ENCODE measurements around the gene ADAMTSL1. TPM values are rescaled to one million over a fixed set of nuclear protein-coding genes. Genes with fewer than 3 reads are reported as not detected.

Gene ADAMTSL1
- total RNA-seq (1 to 10 TPM; 2.6 to 3.4 TPM), polyA plus RNA-seq (1 to 10 TPM in 1 of 2 donors, under 1 TPM in 1; 0.31 to 1.1 TPM)

- Histone ChIP-seq H3K4me3 (ENCODE audit: low read depth in 1 of 3, low read length in 3 of 3) (peak within 1 kb of the TSS in 1 of 3 donors; percentile 57), H3K36me3 (ENCODE audit: control insufficient read depth in 4 of 4, insufficient read depth in 3 of 4, low read depth in 1 of 4, low read length in 3 of 4) (no peaks in the 10 kb centered on the region), H3K27ac (ENCODE audit: low read depth in 1 of 2, low read length in 2 of 2) (no peak within 1 kb of the TSS), H3K4me1 (ENCODE audit: control insufficient read depth in 4 of 4, insufficient read depth in 4 of 4, low read length in 3 of 4) (peaks cover 0 to 5% (median 0%) of the 10 kb centered on the region in 4 donors), H3K9me3 (ENCODE audit: control insufficient read depth in 4 of 4, low read length in 3 of 4) (peaks cover 0 to 5% (median under 1%) of the 10 kb centered on the region in 4 donors), H3K9ac (ENCODE audit: low read depth in 1 of 2, low read length in 2 of 2) (no peak within 1 kb of the TSS), H3K27me3 (ENCODE audit: control insufficient read depth in 4 of 4, insufficient read depth in 4 of 4, low read length in 3 of 4) (no peaks in the 10 kb centered on the region)
- TF ChIP-seq JUND (IDR thresholded peaks at IDR 0.05) = no peak
- no peak for TF ChIP-seq REST (IDR thresholded peaks at IDR 0.05)
- TF ChIP-seq FOXA2 (IDR thresholded peaks at IDR 0.05) = no peak
- TF ChIP-seq RAD21 (IDR thresholded peaks at IDR 0.05) = peak in 1 of 2 donors; percentile 22
- no peak for DNase-seq (ENCODE audit: low spot score)
- WGBS = 4% methylated on average over 13 of the region's 13 CpGs
Measured at GRCh38 chr9:18473652-18474279, at the start of gene ADAMTSL1. Gene ADAMTSL1 (plus strand): TSS chr9:18474153. CDS start chr9:18474233, 80 bp downstream.

GRCh38 chr9:18427691-18428090 is 46.3 kb upstream of the ADAMTSL1 start:
- DNase-seq (ENCODE audit: low spot score) = no peak
- H3K27ac ChIP-seq (ENCODE audit: low read depth in 1 of 2, low read length in 2 of 2) = no peak overlapping the region
- TF ChIP-seq RAD21 (IDR thresholded peaks at IDR 0.05) (no peak), REST (IDR thresholded peaks at IDR 0.05) (no peak)
- no peak overlapping the region for H3K4me3 ChIP-seq (ENCODE audit: low read depth in 1 of 3, low read length in 3 of 3)
- no peak overlapping the region for H3K9ac ChIP-seq (ENCODE audit: low read depth in 1 of 2, low read length in 2 of 2)
- no peaks in the 10 kb centered on the region for H3K27me3 ChIP-seq (ENCODE audit: control insufficient read depth in 4 of 4, insufficient read depth in 4 of 4, low read length in 3 of 4)
- 88% methylated on average over 4 of the region's 4 CpGs for WGBS
- H3K4me1 ChIP-seq (ENCODE audit: control insufficient read depth in 4 of 4, insufficient read depth in 4 of 4, low read length in 3 of 4) = no peaks in the 10 kb centered on the region
- H3K36me3 ChIP-seq (ENCODE audit: control insufficient read depth in 4 of 4, insufficient read depth in 3 of 4, low read depth in 1 of 4, low read length in 3 of 4) = no peaks in the 10 kb centered on the region
- H3K9me3 ChIP-seq (ENCODE audit: control insufficient read depth in 4 of 4, low read length in 3 of 4) = no peaks in the 10 kb centered on the region

- Histone ChIP-seq H3K4me1 (ENCODE audit: control insufficient read depth in 4 of 4, insufficient read depth in 4 of 4, low read length in 3 of 4) (no peaks in the 10 kb centered on the region), H3K9ac (ENCODE audit: low read depth in 1 of 2, low read length in 2 of 2) (no peak overlapping the region), H3K9me3 (ENCODE audit: control insufficient read depth in 4 of 4, low read length in 3 of 4) (no peaks in the 10 kb centered on the region), H3K36me3 (ENCODE audit: control insufficient read depth in 4 of 4, insufficient read depth in 3 of 4, low read depth in 1 of 4, low read length in 3 of 4) (no peaks in the 10 kb centered on the region), H3K27ac (ENCODE audit: low read depth in 1 of 2, low read length in 2 of 2) (no peak overlapping the region), H3K27me3 (ENCODE audit: control insufficient read depth in 4 of 4, insufficient read depth in 4 of 4, low read length in 3 of 4) (no peaks in the 10 kb centered on the region), H3K4me3 (ENCODE audit: low read depth in 1 of 3, low read length in 3 of 3) (no peak overlapping the region)
- 97% methylated on average over 3 of the region's 3 CpGs for WGBS
- DNase-seq (ENCODE audit: low spot score) = no peak
- no peak for TF ChIP-seq TAF1 (conservative IDR thresholded peaks at IDR 0.05)
- TF ChIP-seq NR2F2 (IDR thresholded peaks at IDR 0.05) = no peak
- no peak for TF ChIP-seq GABPA (IDR thresholded peaks at IDR 0.05 in 1 of 2, conservative IDR thresholded peaks at IDR 0.05 in 1 of 2)
- no peak for TF ChIP-seq REST (IDR thresholded peaks at IDR 0.05)
- TF ChIP-seq FOXA2 (IDR thresholded peaks at IDR 0.05) = no peak
- no peak for TF ChIP-seq CTCF (IDR thresholded peaks at IDR 0.05; ENCODE audit: low read depth, low read length, missing input control)
- TF ChIP-seq ATF3 (IDR thresholded peaks at IDR 0.05) = no peak
- no peak for TF ChIP-seq MAX (IDR thresholded peaks at IDR 0.05)
- no peak for TF ChIP-seq FOXA1 (IDR thresholded peaks at IDR 0.05)
- TF ChIP-seq SP1 (IDR thresholded peaks at IDR 0.05) = no peak
- TF ChIP-seq EGR1 (IDR thresholded peaks at IDR 0.05; ENCODE audit: low read depth in 2 of 2) = no peak
Measured at GRCh38 chr9:18428661-18429060, 45.3 kb upstream of the ADAMTSL1 start.
